GM13977 (cell line): Measurements from ENCODE around the gene FUT8.

Source experiments
- DNase-seq: peaks from one replicate; pipeline ENCODE4 v3.0.0; 2012; ENCODE audit warnings: low spot score
- CTCF ChIP-seq: IDR thresholded peaks from 2 replicates; pipeline ENCODE4 v1.5.1; 2012; ENCODE audit warnings: mild to moderate bottlenecking, control low read depth; ENCODE audit not compliant: insufficient read depth; ENCODE audit errors: extremely low read depth, missing control alignments
- in situ Hi-C: fragments of 300-500 bp; cut with MboI; formaldehyde crosslinking; loops from one replicate; pipeline ENCODE4 v1.12.0; 2022; ENCODE audit warnings: low sequenced_read_pairs, low pct_unique_long_range_greater_than_20kb, mixed read lengths, inconsistent platforms; ENCODE audit not compliant: unreplicated experiment

FUT8 gene

DNA sequence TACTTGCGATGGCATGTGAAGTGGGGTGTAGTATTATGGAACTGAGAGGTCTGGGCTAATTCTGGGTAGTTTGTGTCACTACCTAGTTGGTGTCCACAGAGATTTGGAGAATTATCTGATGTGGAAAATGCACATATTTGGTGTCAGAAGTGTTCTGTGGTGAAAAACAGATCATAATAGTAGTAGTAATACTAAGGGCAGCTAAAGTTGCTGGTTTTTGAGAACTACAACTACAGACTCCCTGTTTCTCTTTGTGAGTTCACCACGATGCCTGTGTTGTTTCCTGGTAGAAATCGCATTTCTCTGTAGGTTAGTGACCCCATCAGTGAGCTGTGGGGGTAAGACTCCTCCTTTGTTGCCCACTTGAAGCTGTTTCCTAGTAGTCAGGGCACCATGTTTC, 206.5 kb downstream of the FUT8 start:
- no peak for DNase-seq
- in situ Hi-C loops = no loop called here
- TF ChIP-seq CTCF = no peak

- in situ Hi-C loops = no loop called here
- no peak for DNase-seq
- TF ChIP-seq CTCF = no peak
These were observed 207.7 kb downstream of the FUT8 start for GRCh38 chr14:65620195-65620594.

GRCh38 chr14:65622703-65623102, 210.2 kb downstream of the FUT8 start:
- DNase-seq = no peak
- in situ Hi-C loops = no loop called here
- TF ChIP-seq CTCF = no peak

GRCh38 chr14:65623759-65624158, 211.2 kb downstream of the FUT8 start:
- DNase-seq = no peak
- no peak for TF ChIP-seq CTCF
- in situ Hi-C loops = no loop called here

DNA sequence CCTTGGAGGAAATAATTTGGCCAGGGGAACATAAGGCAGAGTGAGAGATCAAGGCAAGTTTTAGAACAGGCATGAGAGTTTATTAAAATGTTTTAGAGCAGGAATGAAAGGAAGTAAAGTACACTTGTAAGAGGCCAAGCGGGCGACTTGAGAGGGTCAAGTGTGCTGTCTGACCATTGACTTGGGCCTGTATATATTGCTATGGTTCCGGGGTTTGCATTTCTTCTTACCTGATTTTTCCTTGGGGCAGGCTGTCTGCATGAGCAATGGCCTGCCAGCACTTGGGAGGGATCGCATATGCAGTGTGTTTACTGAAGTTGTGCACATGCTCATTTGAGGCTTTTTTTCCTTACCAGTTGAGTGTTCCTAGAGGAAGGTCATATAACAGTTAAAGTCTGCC, 214.8 kb downstream of the FUT8 start:
- in situ Hi-C loops = no loop called here
- TF ChIP-seq CTCF = no peak
- DNase-seq = no peak

- in situ Hi-C loops = no loop called here
- TF ChIP-seq CTCF = no peak
- no peak for DNase-seq
These were observed 216.1 kb downstream of the FUT8 start for GRCh38 chr14:65628664-65629063.

DNA sequence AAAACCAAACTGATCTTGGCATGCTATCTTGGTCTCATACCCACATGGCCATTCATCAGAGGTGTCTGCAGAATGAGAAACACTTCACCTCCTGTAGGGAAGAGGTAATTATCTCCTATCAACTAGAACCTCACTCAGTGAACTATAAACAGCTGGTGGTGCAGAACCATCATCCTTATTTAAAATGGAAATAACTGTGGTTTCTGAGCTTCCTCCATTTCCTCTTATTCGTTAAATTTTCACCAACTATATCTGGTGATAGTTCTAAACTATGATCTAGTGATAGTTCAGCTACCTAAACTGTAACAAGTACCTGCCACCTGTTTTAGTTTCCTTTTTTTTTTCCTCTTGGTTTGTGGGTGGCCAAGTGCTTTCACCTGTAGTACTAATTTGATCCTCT, 218.5 kb downstream of the FUT8 start:
- no peak for TF ChIP-seq CTCF
- peak; percentile 22 for DNase-seq
- in situ Hi-C loops = no loop called here
